K562 (cell line): ENCODE results near the gene NXF1. TPM values are rescaled to one million over a fixed set of nuclear protein-coding genes. Genes with fewer than 3 reads are reported as not detected.

ENCODE experiments used
- ATAC-seq: fragments of 200-7000 bp; cut with Tn5 transposase; 3 replicates; pipeline ENCODE4 v1.9.1; 2020; ENCODE audit warnings: moderate library complexity
- BruUV-seq: library from RNA; stranded (reverse); fragments of 400-500 nt; replicated peaks from 2 replicates; lab custom pipeline; 2021; lab: Mats Ljungman, UMichigan
- CTCF ChIA-PET: fragments of 300-600 bp; formaldehyde crosslinking; extraction: SDS; loops from one replicate; lab custom pipeline; 2021; ENCODE audit warnings: low intra/inter-chr PET ratio; lab: Yijun Ruan, JAX
- POLR2A ChIA-PET: fragments of 300-600, 350-650 bp; sonication (Branson Sonifier 250); formaldehyde crosslinking; extraction: SDS; loops from one replicate; lab custom pipeline; 2021; ENCODE audit warnings: antibody characterized with exemption, inconsistent platforms; lab: Yijun Ruan, JAX
- DNase-seq, 4 experiments: peaks; one replicate each; pipeline versions ENCODE4 v3.0.0 to v3.0.0-alpha.2; 2011 to 2018; ENCODE audit warnings: low spot score in 3 of 4, mixed read lengths in 3 of 4; ENCODE audit errors: extremely low read depth in 1 of 4
- FAIRE-seq: peaks from 2 replicates; lab custom pipeline; 2011; peaks lifted over from hg19 to GRCh38; lab: Jason Lieb, UNC
- H2AFZ ChIP-seq: 2 replicates; pipeline ENCODE4 v1.6.0; 2011; ENCODE audit warnings: low read depth, low read length, control low read depth, inconsistent platforms
- H3K27ac ChIP-seq: fragments of 200-600 bp; 3 replicates; pipeline ENCODE4 v1.8.0; 2011; ENCODE audit warnings: low read depth, mild to moderate bottlenecking, control low read depth, inconsistent platforms, low read length, moderate library complexity, mixed read lengths; ENCODE audit errors: extremely low read depth
- H3K27me3 ChIP-seq, 2 experiments: fragments of 300-600 bp in 1 of 2; 2 replicates in 1 of 2; 3 replicates in 1 of 2; pipeline versions ENCODE4 v1.6.0 to v1.8.0; 2011; ENCODE audit warnings: inconsistent platforms in 2 of 2, low read length in 2 of 2, mild to moderate bottlenecking in 1 of 2, mixed read lengths in 1 of 2, moderate library complexity in 1 of 2; ENCODE audit not compliant: control insufficient read depth in 2 of 2, insufficient read depth in 2 of 2
- H3K36me3 ChIP-seq: fragments of 300-600 bp; 3 replicates; pipeline ENCODE4 v1.8.0; 2011; ENCODE audit warnings: mild to moderate bottlenecking, low read length, inconsistent platforms; ENCODE audit not compliant: control insufficient read depth, insufficient read depth
- H3K4me1 ChIP-seq, 2 experiments: fragments of 200-600 bp in 1 of 2; replicated peaks in 1 of 2; 2 replicates in 1 of 2; 3 replicates in 1 of 2; pipeline versions ENCODE4 v1.5.1 to v1.8.0; 2011; ENCODE audit warnings: inconsistent platforms in 2 of 2, low read length in 2 of 2, mild to moderate bottlenecking in 1 of 2, mixed read lengths in 1 of 2, moderate library complexity in 1 of 2; ENCODE audit not compliant: control insufficient read depth in 2 of 2, insufficient read depth in 2 of 2
- H3K4me2 ChIP-seq: 2 replicates; pipeline ENCODE4 v1.6.1; 2011; ENCODE audit warnings: low read length, control low read depth, inconsistent platforms, mixed read lengths; ENCODE audit not compliant: insufficient read depth
- H3K4me3 ChIP-seq: fragments of 200-600 bp; sonication (generic), shearing (Covaris generic); 2 replicates; pipeline ENCODE4 v1.5.1; 2016; ENCODE audit warnings: control low read depth, inconsistent platforms
- H3K79me2 ChIP-seq: fragments of 200-600 bp; 3 replicates; pipeline ENCODE4 v1.8.0; 2011; ENCODE audit warnings: low read length, inconsistent platforms; ENCODE audit not compliant: control insufficient read depth, insufficient read depth
- H3K9ac ChIP-seq, 2 experiments: 2 replicates each; pipeline versions ENCODE4 v1.6.0 to v1.6.1; 2011; ENCODE audit warnings: low read depth in 2 of 2, low read length in 2 of 2, control low read depth in 1 of 2, inconsistent platforms in 1 of 2, mild to moderate bottlenecking in 1 of 2, mixed read lengths in 1 of 2; ENCODE audit not compliant: insufficient read depth in 1 of 2
- H3K9me1 ChIP-seq: one replicate; pipeline ENCODE4 v1.6.0; 2011; ENCODE audit warnings: inconsistent platforms, mild to moderate bottlenecking, low read length, moderate library complexity; ENCODE audit not compliant: control insufficient read depth, insufficient read depth
- H3K9me3 ChIP-seq: replicated peaks from 2 replicates; pipeline ENCODE4 v1.5.1; 2011; ENCODE audit warnings: low read depth, low read length, inconsistent platforms; ENCODE audit not compliant: control insufficient read depth, insufficient read depth
- H4K20me1 ChIP-seq: replicated peaks from 2 replicates; pipeline ENCODE4 v1.6.1; 2011; ENCODE audit warnings: low read length, inconsistent platforms, mixed read lengths; ENCODE audit not compliant: control insufficient read depth, insufficient read depth
- RBFOX2 ChIP-seq: fragments of 200-400 bp; formaldehyde crosslinking; IDR thresholded peaks from 2 replicates; pipeline ENCODE4 v1.6.1; 2017; ENCODE audit warnings: low read depth, mild to moderate bottlenecking, low read length, moderate library complexity
- ZNF212 ChIP-seq: fragments of 450-650 bp; formaldehyde crosslinking; IDR thresholded peaks from 2 replicates; pipeline ENCODE4 v1.4.0; 2020; ENCODE audit warnings: mild to moderate bottlenecking
- ZNF518B ChIP-seq: fragments of 250-450 bp; sonication (Bioruptor Pico); IDR thresholded peaks from 2 replicates; pipeline ENCODE4 v1.5.0; 2021; ENCODE audit warnings: mild to moderate bottlenecking, moderate library complexity
- WGBS: fragments of 100-300 bp; shearing (Covaris generic); methylation state at CpG from one replicate; pipeline ENCODE4 v1.1.6; 2016; ENCODE audit warnings: low coverage, mixed read lengths; ENCODE audit not compliant: insufficient coverage; ENCODE audit errors: missing lambda C conversion rate; 5-methylcytosine and 5-hydroxymethylcytosine counted together
- in situ Hi-C: fragments of 300-500 bp; cut with MboI; formaldehyde crosslinking; loops from 4 replicates; pipeline ENCODE4 v1.15.0; 2018; ENCODE audit warnings: inconsistent platforms, mixed read lengths
- intact Hi-C: fragments of 100-400 bp; cut with micrococcal nuclease; formaldehyde crosslinking; loops from 2 replicates; pipeline ENCODE4 v1.14.2; 2022
- polyA plus RNA-seq, 8 experiments: library from polyadenylated mRNA; depleted of rRNA in 4 of 8; stranded (reverse) in 5 of 8; unstranded in 3 of 8; fragments of >200 nt; fragmentation: Nextera tagmentation in 2 of 8; fragmentation: Illumina TruSeq in 1 of 8; extraction: Ambion mirVana in 2 of 8; extraction: Trizol in 1 of 8; gene quantifications; 2 replicates each; pipeline versions ENCODE4 v1.2.1 to v1.2.3, GENCODE V29; 2011 to 2014; ENCODE audit warnings: inconsistent platforms in 1 of 8, missing spikeins in 1 of 8
- total RNA-seq, 7 experiments: library from RNA; depleted of rRNA in 6 of 7; stranded (reverse); fragments of >200 nt in 6 of 7; fragmentation: Illumina TruSeq in 2 of 7; extraction: Trizol in 2 of 7; gene quantifications; 2 replicates each; pipeline versions ENCODE4 v1.2.1 to v1.2.3, GENCODE V29; 2011 to 2021; ENCODE audit warnings: low replicate concordance in 1 of 7

NXF1 gene
- total and polyA plus RNA-seq, 9 of the 15 experiments (the other 6 are each of a cell fraction or from before 2014, with no cell fraction given): 18.1 to 98.3 (median 35.8) TPM

GRCh38 chr11:62839050-62839945 lies 34.1 kb upstream of the NXF1 start, which contains the start of gene WDR74 (continued):
- TF ChIP-seq ZNF518B: no peak

GRCh38 chr11:62835336-62835735 lies 30.1 kb upstream of the NXF1 start:
- Histone ChIP-seq H3K27me3 (no peaks in the 10 kb centered on the region), H3K4me1 (peaks cover 6 to 27% of the 10 kb centered on the region in 2 experiments; a peak in 4 of 5 replicates), H3K27ac (no peak overlapping the region), H3K4me3 (no peak overlapping the region), H3K9me3 (no peaks in the 10 kb centered on the region), H4K20me1 (peaks cover 5% of the 10 kb centered on the region; the same call in 1 of the 2 replicates), H3K4me2 (no peak overlapping the region), H3K9ac (peak overlapping the region in 1 of 2 experiments; percentile 11; a peak in 1 of 4 replicates), H3K36me3 (peaks cover 57% of the 10 kb centered on the region), H2AFZ (no peak overlapping the region), H3K79me2 (peaks cover 60% of the 10 kb centered on the region), H3K9me1 (no peaks in the 10 kb centered on the region)
- in situ Hi-C loops: no loop called here
- FAIRE-seq: no peak
- POLR2A ChIA-PET: interaction anchor here (0.8 to 4.4 kb wide), 4 partner anchors 17 to 234 kb away, joined by 3 to 53 read pairs (median 3); partner anchors contain the start of gene MTA2
- DNase-seq: no peak
- intact Hi-C loops: no loop called here
- ATAC-seq: no peak
- WGBS: 74% methylated on average over 7 of the region's 8 CpGs
- 0 out of 2 replicates have a peak, but pooled peaks have one; percentile 32 for TF ChIP-seq RBFOX2
- TF ChIP-seq ZNF212 (CRISPR knock-in tag): no peak
- CTCF ChIA-PET: no interaction called here
- BruUV-seq: no TSS peak
